ENCODE measurements around the gene CYP8B1.

Gene CYP8B1

GRCh38 chr3:42898896-42899675, 23.4 kb upstream of the CYP8B1 start:
- DNase-seq (ENCODE audit: low read depth), result peak; percentile 42
- peak; percentile 9 for TF ChIP-seq CTCF (conservative IDR thresholded peaks at IDR 0.05; ENCODE audit: control insufficient read depth, insufficient read depth, low read depth, low read length)

DNA sequence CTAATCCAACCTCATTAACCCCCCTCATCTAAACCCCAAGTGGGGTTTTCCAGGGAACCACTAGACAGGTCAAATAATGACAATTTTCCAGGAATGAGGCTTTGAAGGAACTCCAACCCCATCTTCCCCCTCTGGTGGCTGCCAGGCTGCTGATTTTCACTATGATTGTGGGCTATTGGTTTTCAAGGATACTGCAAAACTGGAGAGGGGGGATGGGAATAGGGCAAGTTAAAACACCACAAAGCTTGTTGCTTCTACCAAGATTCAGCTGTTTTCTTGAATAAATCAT, 19.8 kb upstream of the CYP8B1 start:
- no peak for DNase-seq (ENCODE audit: low read depth)
- H3K4me3 ChIP-seq (ENCODE audit: control insufficient read depth, low read depth, low read length), result no peak overlapping the region
- no peak for TF ChIP-seq CTCF (conservative IDR thresholded peaks at IDR 0.05; ENCODE audit: control insufficient read depth, insufficient read depth, low read depth, low read length)

More at GRCh38 chr3:42898896-42899675, 23.4 kb upstream of the CYP8B1 start:
- no peak overlapping the region for H3K4me3 ChIP-seq (ENCODE audit: control insufficient read depth, low read depth, low read length)

- TF ChIP-seq CTCF (conservative IDR thresholded peaks at IDR 0.05; ENCODE audit: control insufficient read depth, insufficient read depth, low read depth, low read length), result no peak
- H3K4me3 ChIP-seq (ENCODE audit: control insufficient read depth, low read depth, low read length), result no peak overlapping the region
- no peak for DNase-seq (ENCODE audit: low read depth)
These were observed 19.3 kb upstream of the CYP8B1 start for GRCh38 chr3:42894698-42895579.

GRCh38 chr3:42892807-42893206, 17.1 kb upstream of the CYP8B1 start:
- DNase-seq (ENCODE audit: low read depth), result no peak
- no peak for TF ChIP-seq CTCF (conservative IDR thresholded peaks at IDR 0.05; ENCODE audit: control insufficient read depth, insufficient read depth, low read depth, low read length)
- H3K4me3 ChIP-seq (ENCODE audit: control insufficient read depth, low read depth, low read length), result no peak overlapping the region

GRCh38 chr3:42892169-42892568, 16.5 kb upstream of the CYP8B1 start:
- TF ChIP-seq CTCF (conservative IDR thresholded peaks at IDR 0.05; ENCODE audit: control insufficient read depth, insufficient read depth, low read depth, low read length), result no peak
- DNase-seq (ENCODE audit: low read depth), result peak; percentile 39

DNA sequence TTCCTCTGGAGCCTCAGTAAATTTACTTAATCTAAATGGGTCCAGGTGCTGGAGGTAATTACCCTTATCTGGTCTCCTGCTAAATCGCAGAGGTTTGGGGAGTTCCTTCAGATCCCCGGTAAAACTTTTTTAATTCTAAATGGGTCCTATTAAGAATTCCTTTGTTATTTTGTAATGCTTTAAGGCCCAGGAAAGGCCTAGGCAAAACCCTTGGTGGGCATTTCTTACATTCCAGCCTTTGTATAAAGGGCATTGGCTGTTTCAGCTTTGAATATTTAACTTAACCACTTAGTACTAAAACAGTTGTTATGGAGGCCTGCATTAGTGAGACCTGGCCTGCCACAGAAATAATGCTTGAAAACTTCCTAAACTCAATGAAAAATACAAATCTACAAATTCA, 15.4 kb upstream of the CYP8B1 start:
- DNase-seq (ENCODE audit: low read depth), result no peak
- no peak for TF ChIP-seq CTCF (conservative IDR thresholded peaks at IDR 0.05; ENCODE audit: control insufficient read depth, insufficient read depth, low read depth, low read length)

More at GRCh38 chr3:42892169-42892568, 16.5 kb upstream of the CYP8B1 start:
- H3K4me3 ChIP-seq (ENCODE audit: control insufficient read depth, low read depth, low read length), result no peak overlapping the region

More for the DNA sequence above, 15.4 kb upstream of the CYP8B1 start:
- no peak overlapping the region for H3K4me3 ChIP-seq (ENCODE audit: control insufficient read depth, low read depth, low read length)

All from fibroblast of mammary gland (primary cell).